Measurements from ENCODE around the gene PHLPP2. TPM values are rescaled to one million over a fixed set of nuclear protein-coding genes. Genes with fewer than 3 reads are reported as not detected.

PHLPP2 gene
- total RNA-seq, 4 donors from 2014 or later, result 3.5 to 7.2 (median 5.9) TPM

DNA sequence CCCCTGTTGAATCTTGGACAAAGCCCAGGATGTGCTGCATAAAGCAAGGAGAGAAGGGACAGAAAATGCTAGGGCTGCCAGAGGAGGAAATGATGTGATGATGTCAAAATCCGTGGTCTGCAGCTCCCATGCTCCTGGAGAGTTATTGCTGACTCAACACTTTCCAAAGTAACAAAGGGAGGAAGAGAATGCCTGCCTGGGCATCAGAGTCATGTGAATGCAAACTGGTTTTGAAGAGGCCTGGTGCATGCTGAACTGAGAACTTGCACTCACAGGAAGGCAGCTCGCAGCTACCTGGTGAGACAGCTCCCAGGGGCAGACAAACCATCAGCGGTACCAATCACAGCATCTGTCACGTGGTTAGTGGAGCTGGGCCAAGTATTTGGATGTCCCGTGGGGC, 95.7 kb downstream of the PHLPP2 start:
- Histone ChIP-seq H3K4me1 (peaks cover 32% of the 10 kb centered on the region), H3K4me3 (no peak overlapping the region), H3K9me3 (no peaks in the 10 kb centered on the region), H3K27ac (peak overlapping the region; percentile 18), H3K36me3 (no peaks in the 10 kb centered on the region), H3K27me3 (peaks cover 20% of the 10 kb centered on the region)
- TF ChIP-seq, protein P1, sequence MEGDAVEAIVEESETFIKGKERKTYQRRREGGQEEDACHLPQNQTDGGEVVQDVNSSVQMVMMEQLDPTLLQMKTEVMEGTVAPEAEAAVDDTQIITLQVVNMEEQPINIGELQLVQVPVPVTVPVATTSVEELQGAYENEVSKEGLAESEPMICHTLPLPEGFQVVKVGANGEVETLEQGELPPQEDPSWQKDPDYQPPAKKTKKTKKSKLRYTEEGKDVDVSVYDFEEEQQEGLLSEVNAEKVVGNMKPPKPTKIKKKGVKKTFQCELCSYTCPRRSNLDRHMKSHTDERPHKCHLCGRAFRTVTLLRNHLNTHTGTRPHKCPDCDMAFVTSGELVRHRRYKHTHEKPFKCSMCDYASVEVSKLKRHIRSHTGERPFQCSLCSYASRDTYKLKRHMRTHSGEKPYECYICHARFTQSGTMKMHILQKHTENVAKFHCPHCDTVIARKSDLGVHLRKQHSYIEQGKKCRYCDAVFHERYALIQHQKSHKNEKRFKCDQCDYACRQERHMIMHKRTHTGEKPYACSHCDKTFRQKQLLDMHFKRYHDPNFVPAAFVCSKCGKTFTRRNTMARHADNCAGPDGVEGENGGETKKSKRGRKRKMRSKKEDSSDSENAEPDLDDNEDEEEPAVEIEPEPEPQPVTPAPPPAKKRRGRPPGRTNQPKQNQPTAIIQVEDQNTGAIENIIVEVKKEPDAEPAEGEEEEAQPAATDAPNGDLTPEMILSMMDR (IDR thresholded peaks at IDR 0.05), result no peak
- TF ChIP-seq EP300 (IDR thresholded peaks at IDR 0.05) (no peak), POLR2AphosphoS5 (IDR thresholded peaks at IDR 0.05) (no peak), POLR2A (IDR thresholded peaks at IDR 0.05) (no peak)
- WGBS, result 20% methylated on average over 5 of the region's 5 CpGs
- DNase-seq (ENCODE audit: low spot score in 2 of 2), result no peak

DNA sequence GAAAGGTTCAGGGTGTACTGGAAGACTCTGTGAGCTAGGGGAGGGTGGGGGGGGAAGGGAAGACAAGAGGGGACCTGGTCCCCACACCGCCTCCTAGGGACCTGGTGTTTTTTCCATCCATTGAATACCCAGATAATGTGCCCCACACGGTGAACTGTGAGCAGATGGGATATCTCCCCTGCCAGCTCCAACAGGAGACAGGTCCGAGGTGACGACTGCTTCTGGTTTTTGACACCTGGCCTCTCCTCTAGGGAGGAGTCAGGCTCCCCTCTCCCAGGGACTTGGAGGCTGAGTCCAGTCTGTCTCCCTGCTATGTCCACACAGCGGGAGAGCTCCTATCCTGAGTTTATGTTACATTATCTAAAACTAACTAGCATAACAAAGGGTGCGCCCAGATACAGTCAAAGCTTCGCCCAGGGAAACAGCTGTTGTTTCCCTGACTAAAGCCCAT, 96.7 kb downstream of the PHLPP2 start:
- 86% methylated on average over 5 of the region's 7 CpGs for WGBS
- Histone ChIP-seq H3K36me3 (no peaks in the 10 kb centered on the region), H3K9me3 (no peaks in the 10 kb centered on the region), H3K27me3 (peaks cover 20% of the 10 kb centered on the region), H3K4me1 (peaks cover 32% of the 10 kb centered on the region), H3K4me3 (no peak overlapping the region), H3K27ac (no peak overlapping the region)
- no peak for TF ChIP-seq EP300 (IDR thresholded peaks at IDR 0.05)
- no peak for TF ChIP-seq POLR2A (IDR thresholded peaks at IDR 0.05)
- TF ChIP-seq, protein P1 (IDR thresholded peaks at IDR 0.05), result no peak
- TF ChIP-seq POLR2AphosphoS5 (IDR thresholded peaks at IDR 0.05), result no peak
- DNase-seq (ENCODE audit: low spot score in 2 of 2), result no peak

DNA sequence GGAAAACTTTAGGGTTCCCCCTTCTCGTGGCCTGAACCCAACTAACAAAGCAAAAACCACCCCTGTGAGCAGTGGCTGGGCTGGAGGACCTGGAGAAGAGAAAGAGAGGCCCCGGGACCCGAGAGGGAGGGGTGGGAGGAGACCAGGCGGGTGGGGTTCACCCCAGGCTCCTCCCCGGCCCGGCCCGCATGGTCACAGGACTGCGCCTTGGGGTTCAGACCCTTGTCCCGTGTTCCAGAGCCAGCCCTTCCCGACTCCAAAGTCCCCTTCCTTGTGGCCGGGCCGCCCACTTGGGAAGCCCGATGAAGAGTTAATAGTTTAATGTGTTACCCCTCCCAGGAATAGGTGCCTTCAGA, 97.7 kb downstream of the PHLPP2 start:
- peaks cover 32% of the 10 kb centered on the region for H3K4me1 ChIP-seq
- DNase-seq (ENCODE audit: low spot score in 2 of 2), result no peak
- peak overlapping the region; percentile 67 for H3K4me3 ChIP-seq
- H3K27ac ChIP-seq, result peak overlapping the region; percentile 57
- TF ChIP-seq POLR2A (IDR thresholded peaks at IDR 0.05), result no peak
- peaks cover 20% of the 10 kb centered on the region for H3K27me3 ChIP-seq
- no peaks in the 10 kb centered on the region for H3K9me3 ChIP-seq
- H3K36me3 ChIP-seq, result no peaks in the 10 kb centered on the region
- 7% methylated on average over 3 of the region's 13 CpGs for WGBS

DNA sequence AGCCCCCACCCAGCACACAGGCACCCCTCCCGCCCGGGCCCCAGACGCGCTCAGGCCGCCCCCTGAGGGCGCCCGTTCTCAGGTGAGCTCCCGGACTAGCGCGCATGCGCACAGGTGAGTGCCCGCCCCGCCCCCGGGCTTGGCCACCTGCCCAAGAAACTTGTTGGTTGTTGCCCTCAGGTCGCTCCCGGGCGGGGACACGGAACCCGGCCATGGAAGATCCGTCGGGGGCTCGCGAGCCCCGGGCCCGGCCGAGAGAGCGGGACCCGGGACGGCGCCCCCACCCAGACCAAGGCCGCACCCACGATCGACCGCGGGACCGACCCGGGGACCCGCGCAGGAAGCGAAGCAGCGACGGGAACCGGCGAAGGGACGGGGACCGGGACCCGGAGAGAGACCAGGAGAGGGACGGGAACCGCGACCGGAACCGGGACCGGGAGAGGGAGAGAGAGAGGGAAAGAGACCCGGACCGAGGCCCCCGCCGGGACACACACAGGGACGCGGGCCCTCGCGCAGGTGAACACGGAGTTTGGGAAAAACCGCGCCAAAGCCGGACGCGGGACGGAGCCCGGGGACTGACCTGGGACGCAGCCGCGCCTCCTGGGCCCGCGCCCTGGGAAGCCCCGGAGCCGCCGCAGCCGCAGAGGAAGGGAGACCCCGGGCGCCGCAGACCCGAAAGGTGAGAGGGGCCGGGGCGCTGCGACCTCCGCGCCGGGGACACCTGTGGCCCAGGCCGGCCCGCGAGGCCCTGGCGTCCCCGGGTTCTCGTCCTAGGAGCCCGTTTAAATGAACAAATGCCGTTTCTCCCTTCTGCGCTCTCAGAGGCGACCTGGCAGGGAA, 98.3 kb downstream of the PHLPP2 start, which contains the start of gene MARVELD3:
TSS of gene MARVELD3 (plus strand) at position 167 of the 840 bp plus-strand sequence. CDS start at position 213, 46 bp downstream.
- Histone ChIP-seq H3K4me1 (peaks cover 32% of the 10 kb centered on the region), H3K27ac (peak within 1 kb of the TSS; percentile 57), H3K36me3 (no peaks in the 10 kb centered on the region), H3K4me3 (peak within 1 kb of the TSS; percentile 67), H3K9me3 (no peaks in the 10 kb centered on the region), H3K27me3 (peaks cover 20% of the 10 kb centered on the region)
- DNase-seq (ENCODE audit: low spot score in 2 of 2), result peak in 1 of 2 donors; percentile 79
- WGBS, result under 1% methylated on average over 37 of the region's 98 CpGs
- no peak for TF ChIP-seq POLR2A (IDR thresholded peaks at IDR 0.05)
- TF ChIP-seq POLR2AphosphoS5 (IDR thresholded peaks at IDR 0.05), result no peak
- TF ChIP-seq, protein P1 (IDR thresholded peaks at IDR 0.05), result no peak
- TF ChIP-seq EP300 (IDR thresholded peaks at IDR 0.05), result no peak

DNA sequence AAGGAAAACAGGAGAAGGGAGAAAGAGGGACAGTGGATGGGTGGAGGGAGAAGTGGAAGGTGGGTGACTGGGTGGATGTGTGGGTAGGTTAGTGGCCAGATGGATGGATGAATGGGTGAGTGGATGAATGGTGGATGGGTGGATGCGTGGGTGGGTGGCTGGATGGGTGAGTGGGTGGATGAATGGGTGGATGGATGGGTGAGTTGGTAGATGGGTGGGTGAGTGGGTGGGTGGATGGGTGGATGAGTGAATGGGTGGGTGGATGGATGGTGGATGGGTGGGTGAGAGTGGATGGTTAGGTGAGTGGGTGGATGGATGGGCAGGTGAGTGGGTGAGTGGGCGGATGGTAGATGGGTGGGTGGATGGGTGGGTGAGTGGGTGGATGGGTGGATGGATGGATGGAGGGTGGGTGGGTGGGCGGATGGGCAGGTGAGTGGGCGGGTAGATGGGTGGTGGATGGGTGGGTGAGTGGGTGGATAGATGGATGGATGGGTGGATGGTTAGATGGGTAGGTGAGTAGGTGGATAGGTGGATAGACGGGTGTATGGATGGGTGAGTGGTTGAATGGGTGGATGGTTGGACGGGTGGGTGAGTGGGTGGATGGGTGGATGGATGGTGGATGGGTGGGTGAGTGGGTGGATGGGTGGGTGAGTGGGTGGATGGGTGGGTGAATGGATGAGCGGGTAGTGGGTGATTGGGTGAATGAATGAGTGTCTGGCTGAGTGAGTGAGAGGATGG, 99.2 kb downstream of the PHLPP2 start:
- Histone ChIP-seq H3K4me3 (peak overlapping the region; percentile 67), H3K27me3 (peaks cover 20% of the 10 kb centered on the region)
- 91% methylated on average over 7 of the region's 7 CpGs for WGBS

More for the DNA sequence above, 99.2 kb downstream of the PHLPP2 start:
- TF ChIP-seq, protein P1 (IDR thresholded peaks at IDR 0.05), result no peak
- TF ChIP-seq EP300 (IDR thresholded peaks at IDR 0.05) (no peak), POLR2AphosphoS5 (IDR thresholded peaks at IDR 0.05) (no peak), POLR2A (IDR thresholded peaks at IDR 0.05) (no peak)
- Histone ChIP-seq H3K27ac (no peak overlapping the region), H3K4me1 (peaks cover 32% of the 10 kb centered on the region), H3K36me3 (no peaks in the 10 kb centered on the region), H3K9me3 (no peaks in the 10 kb centered on the region)
- no peak for DNase-seq (ENCODE audit: low spot score in 2 of 2)
